GM12878 (cell line): ENCODE results near the gene ITGA8. TPM values are rescaled to one million over a fixed set of nuclear protein-coding genes. Genes with fewer than 3 reads are reported as not detected.

ENCODE experiments used
- ATAC-seq: fragments of 200-7000 bp; cut with Tn5 transposase; 3 replicates; pipeline ENCODE4 v1.9.1; 2020; ENCODE audit warnings: mild to moderate bottlenecking, moderate library complexity
- BruUV-seq: library from RNA; stranded (reverse); fragments of 400-500 nt; replicated peaks from 2 replicates; lab custom pipeline; 2021; lab: Mats Ljungman, UMichigan
- CTCF ChIA-PET: fragments of 300-600 bp; sonication (Branson Sonifier 250); formaldehyde crosslinking; extraction: SDS; loops from one replicate; lab custom pipeline; 2021; ENCODE audit warnings: inconsistent platforms; lab: Yijun Ruan, JAX
- POLR2A ChIA-PET: fragments of 350-600 bp; formaldehyde crosslinking; extraction: SDS; loops from one replicate; lab custom pipeline; 2021; ENCODE audit warnings: inconsistent platforms; lab: Charles Lee
- RAD21 ChIA-PET: fragments of 300-600 bp; sonication (Branson Sonifier 250); formaldehyde crosslinking; loops from one replicate; lab custom pipeline; 2023; ENCODE audit warnings: antibody characterized with exemption; ENCODE audit not compliant: unreplicated experiment; lab: Charles Lee
- SMC1A ChIA-PET: fragments of 300-600 bp; sonication (Branson Sonifier 250); formaldehyde crosslinking; loops from one replicate; lab custom pipeline; 2023; ENCODE audit not compliant: unreplicated experiment, uncharacterized antibody; lab: Charles Lee
- DNase-seq: peaks from one replicate; pipeline ENCODE4 v3.0.0-alpha.2; 2011; ENCODE audit warnings: low read depth, low spot score
- FAIRE-seq: peaks from 3 replicates; lab custom pipeline; 2011; peaks lifted over from hg19 to GRCh38; lab: Jason Lieb, UNC
- H2AFZ ChIP-seq: 2 replicates; pipeline ENCODE4 v1.6.0; 2011; ENCODE audit warnings: low read depth, low read length, control low read depth; ENCODE audit not compliant: control insufficient read depth
- H3K27ac ChIP-seq: 2 replicates; pipeline ENCODE4 v1.5.1; 2011; ENCODE audit warnings: control low read depth; ENCODE audit not compliant: control insufficient read depth, insufficient read depth
- H3K27me3 ChIP-seq, 2 experiments: replicated peaks in 1 of 2; 2 replicates each; pipeline versions ENCODE4 v1.6.0 to v1.6.1; 2011; ENCODE audit warnings: low read length in 1 of 2; ENCODE audit not compliant: control insufficient read depth in 2 of 2, insufficient read depth in 2 of 2
- H3K36me3 ChIP-seq, 2 experiments: 2 replicates each; pipeline ENCODE4 v1.5.1; 2011; ENCODE audit warnings: low read length in 1 of 2; ENCODE audit not compliant: control insufficient read depth in 2 of 2, insufficient read depth in 2 of 2
- H3K4me1 ChIP-seq: 2 replicates; pipeline ENCODE4 v1.6.1; 2011; ENCODE audit warnings: mild to moderate bottlenecking, low read length, moderate library complexity, mixed read lengths; ENCODE audit not compliant: control insufficient read depth, insufficient read depth
- H3K4me2 ChIP-seq: 2 replicates; pipeline ENCODE4 v1.6.0; 2011; ENCODE audit warnings: control low read depth; ENCODE audit not compliant: control insufficient read depth, insufficient read depth
- H3K4me3 ChIP-seq: fragments of 200-600 bp; sonication (generic); 2 replicates; pipeline ENCODE4 v1.5.1; 2016
- H3K79me2 ChIP-seq: 2 replicates; pipeline ENCODE4 v1.6.0; 2011; ENCODE audit warnings: low read length; ENCODE audit not compliant: control insufficient read depth, insufficient read depth
- H3K9ac ChIP-seq: 2 replicates; pipeline ENCODE4 v1.8.0; 2011; ENCODE audit warnings: low read length, control low read depth, mixed read lengths; ENCODE audit not compliant: control insufficient read depth, insufficient read depth
- H3K9me3 ChIP-seq: replicated peaks from 3 replicates; pipeline ENCODE4 v1.5.1; 2011; ENCODE audit warnings: mild to moderate bottlenecking, low read length; ENCODE audit not compliant: control insufficient read depth, insufficient read depth
- H4K20me1 ChIP-seq: 2 replicates; pipeline ENCODE4 v1.6.0; 2011; ENCODE audit not compliant: control insufficient read depth, insufficient read depth
- ELK1 ChIP-seq: IDR thresholded peaks from 2 replicates; pipeline ENCODE4 v1.6.1; 2012; ENCODE audit warnings: low read depth, low read length, improper control_type of control experiment
- RAD21 ChIP-seq: IDR thresholded peaks from 2 replicates; pipeline ENCODE4 v1.6.1; 2011; ENCODE audit warnings: mild to moderate bottlenecking, low read depth, low read length, moderate library complexity; ENCODE audit not compliant: insufficient read depth
- WGBS: methylation state at CpG from one replicate; pipeline ENCODE4 v1.1.6; 2016; ENCODE audit warnings: low lambda C conversion rate; ENCODE audit not compliant: insufficient replicate concordance, insufficient coverage; ENCODE audit errors: missing lambda C conversion rate; 5-methylcytosine and 5-hydroxymethylcytosine counted together
- in situ Hi-C: fragments of 300-500 bp; cut with MboI; formaldehyde crosslinking; loops from 9 replicates; pipeline ENCODE4 v1.14.3; 2018; ENCODE audit warnings: mixed read lengths
- intact Hi-C: fragments of 100-400 bp; cut with micrococcal nuclease; formaldehyde crosslinking; loops from one replicate; pipeline ENCODE4 v1.14.2; 2022; ENCODE audit not compliant: unreplicated experiment
- polyA plus RNA-seq, 11 experiments: library from polyadenylated mRNA; depleted of rRNA in 4 of 11; unstranded in 6 of 11; stranded (reverse) in 5 of 11; fragments of >200 nt; fragmentation: Nextera tagmentation in 4 of 11; fragmentation: Illumina TruSeq in 1 of 11; extraction: Ambion mirVana in 4 of 11; extraction: Trizol in 1 of 11; gene quantifications; 1 replicate in 1 of 11; 2 replicates in 10 of 11; pipeline versions ENCODE4 v1.2.1 to v1.2.3, GENCODE V29; 2011 to 2016; ENCODE audit warnings: inconsistent platforms in 2 of 11, missing spikeins in 2 of 11, low read depth in 1 of 11
- total RNA-seq, 4 experiments: library from RNA; depleted of rRNA in 3 of 4; stranded (reverse); fragments of >200 nt in 3 of 4; fragmentation: Illumina TruSeq in 1 of 4; extraction: Trizol in 1 of 4; gene quantifications; 2 replicates each; pipeline versions ENCODE4 v1.2.1 to v1.2.3, GENCODE V29; 2013 to 2021
- TF ChIP-seq, protein P1 (sequence below), 3 experiments: IDR thresholded peaks in 2 of 3; conservative IDR thresholded peaks in 1 of 3; 2 replicates each; pipeline ENCODE4 v1.5.1; 2011; ENCODE audit warnings: low read depth in 3 of 3, low read length in 3 of 3, mild to moderate bottlenecking in 3 of 3, control low read depth in 2 of 3, moderate library complexity in 2 of 3, inconsistent platforms in 1 of 3, mixed read lengths in 1 of 3; ENCODE audit not compliant: control insufficient read depth in 2 of 3, insufficient read depth in 1 of 3; ENCODE audit errors: extremely low read depth in 1 of 3

The ITGA8 gene
- total and polyA plus RNA-seq, 10 of the 15 experiments (the other 5 are each of a cell fraction or from before 2014, with no cell fraction given), result 0.03 TPM; not detected in 9

- ChIA-PET CTCF (interaction anchor here (0.7 kb wide), 1 partner anchor 9 kb away, joined by 4 read pairs; no protein-coding TSS in a partner anchor), POLR2A (no interaction called here), RAD21 (no interaction called here), SMC1A (no interaction called here)
- no TSS peak for BruUV-seq
- intact Hi-C loops (no loop called here), in situ Hi-C loops (no loop called here)
- TF ChIP-seq, protein P1, sequence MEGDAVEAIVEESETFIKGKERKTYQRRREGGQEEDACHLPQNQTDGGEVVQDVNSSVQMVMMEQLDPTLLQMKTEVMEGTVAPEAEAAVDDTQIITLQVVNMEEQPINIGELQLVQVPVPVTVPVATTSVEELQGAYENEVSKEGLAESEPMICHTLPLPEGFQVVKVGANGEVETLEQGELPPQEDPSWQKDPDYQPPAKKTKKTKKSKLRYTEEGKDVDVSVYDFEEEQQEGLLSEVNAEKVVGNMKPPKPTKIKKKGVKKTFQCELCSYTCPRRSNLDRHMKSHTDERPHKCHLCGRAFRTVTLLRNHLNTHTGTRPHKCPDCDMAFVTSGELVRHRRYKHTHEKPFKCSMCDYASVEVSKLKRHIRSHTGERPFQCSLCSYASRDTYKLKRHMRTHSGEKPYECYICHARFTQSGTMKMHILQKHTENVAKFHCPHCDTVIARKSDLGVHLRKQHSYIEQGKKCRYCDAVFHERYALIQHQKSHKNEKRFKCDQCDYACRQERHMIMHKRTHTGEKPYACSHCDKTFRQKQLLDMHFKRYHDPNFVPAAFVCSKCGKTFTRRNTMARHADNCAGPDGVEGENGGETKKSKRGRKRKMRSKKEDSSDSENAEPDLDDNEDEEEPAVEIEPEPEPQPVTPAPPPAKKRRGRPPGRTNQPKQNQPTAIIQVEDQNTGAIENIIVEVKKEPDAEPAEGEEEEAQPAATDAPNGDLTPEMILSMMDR (IDR thresholded peaks at IDR 0.05 in 2 of 3, conservative IDR thresholded peaks at IDR 0.05 in 1 of 3; ENCODE audit: control insufficient read depth in 2 of 3, extremely low read depth in 1 of 3, insufficient read depth in 1 of 3, low read depth in 3 of 3, low read length in 3 of 3), result peak; percentile 17 to 24 (median 23); a peak in 3 of 6 replicates
- TF ChIP-seq RAD21 (peak; percentile 40), ELK1 (no peak)
- no peaks in the 10 kb centered on the region for H3K4me1 ChIP-seq
- H3K9ac ChIP-seq, result no peak overlapping the region
- FAIRE-seq (no peak), DNase-seq (no peak), ATAC-seq (no peak)
- no peaks in the 10 kb centered on the region for H3K79me2 ChIP-seq
- no peaks in the 10 kb centered on the region for H4K20me1 ChIP-seq
- no peak overlapping the region for H3K4me3 ChIP-seq
- no peak overlapping the region for H2AFZ ChIP-seq
- H3K27me3 ChIP-seq, result peaks cover 6 to 9% of the 10 kb centered on the region in 2 experiments; a peak in 3 of 4 replicates
- H3K4me2 ChIP-seq, result no peak overlapping the region
- H3K27ac ChIP-seq, result no peak overlapping the region
- H3K36me3 ChIP-seq, result no peaks in the 10 kb centered on the region
- whole genome bisulfite sequencing, result 25% methylated on average over 5 of the region's 5 CpGs
- H3K9me3 ChIP-seq, result no peaks in the 10 kb centered on the region
Measured at GRCh38 chr10:15715619-15716227, 4.0 kb downstream of the ITGA8 start.
